HL-60 (cell line): Measurements from ENCODE around the gene CNTNAP2.

Experiments
- GABPA ChIP-seq: IDR thresholded peaks from 2 replicates; pipeline ENCODE4 v1.6.1; 2012; ENCODE audit warnings: low read depth
- POLR2AphosphoS5 ChIP-seq: IDR thresholded peaks from 2 replicates; pipeline ENCODE4 v1.6.1; 2012; ENCODE audit warnings: low read depth
- SPI1 ChIP-seq: IDR thresholded peaks from 2 replicates; pipeline ENCODE4 v1.6.1; 2012; ENCODE audit warnings: low read depth, mild to moderate bottlenecking, borderline replicate concordance
- TF ChIP-seq, protein P1 (sequence below): IDR thresholded peaks from one replicate; pipeline ENCODE4 v1.5.1; 2011; ENCODE audit warnings: low read length, control low read depth, inconsistent platforms; ENCODE audit not compliant: insufficient read depth

DNA sequence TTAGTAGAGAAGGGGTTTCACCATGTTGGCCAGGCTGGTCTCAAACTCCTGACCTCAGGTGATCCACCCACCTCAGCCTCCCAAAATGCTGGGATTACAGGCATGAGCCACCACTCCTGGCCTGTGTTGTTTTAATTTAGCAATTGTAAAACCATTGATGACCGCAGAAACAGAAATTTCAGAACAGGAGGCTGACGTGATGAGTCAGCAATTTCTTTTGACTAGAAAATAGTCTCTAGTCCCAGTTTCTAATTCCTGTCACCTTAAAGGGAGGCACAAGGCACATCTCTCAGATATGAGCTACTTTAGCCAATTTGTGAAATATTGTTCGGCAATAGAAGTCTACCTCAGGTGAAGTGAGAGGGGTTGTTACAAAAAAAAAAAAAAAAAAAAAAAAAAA lies 2033.1 kb downstream of the CNTNAP2 start:
- TF ChIP-seq, protein P1, sequence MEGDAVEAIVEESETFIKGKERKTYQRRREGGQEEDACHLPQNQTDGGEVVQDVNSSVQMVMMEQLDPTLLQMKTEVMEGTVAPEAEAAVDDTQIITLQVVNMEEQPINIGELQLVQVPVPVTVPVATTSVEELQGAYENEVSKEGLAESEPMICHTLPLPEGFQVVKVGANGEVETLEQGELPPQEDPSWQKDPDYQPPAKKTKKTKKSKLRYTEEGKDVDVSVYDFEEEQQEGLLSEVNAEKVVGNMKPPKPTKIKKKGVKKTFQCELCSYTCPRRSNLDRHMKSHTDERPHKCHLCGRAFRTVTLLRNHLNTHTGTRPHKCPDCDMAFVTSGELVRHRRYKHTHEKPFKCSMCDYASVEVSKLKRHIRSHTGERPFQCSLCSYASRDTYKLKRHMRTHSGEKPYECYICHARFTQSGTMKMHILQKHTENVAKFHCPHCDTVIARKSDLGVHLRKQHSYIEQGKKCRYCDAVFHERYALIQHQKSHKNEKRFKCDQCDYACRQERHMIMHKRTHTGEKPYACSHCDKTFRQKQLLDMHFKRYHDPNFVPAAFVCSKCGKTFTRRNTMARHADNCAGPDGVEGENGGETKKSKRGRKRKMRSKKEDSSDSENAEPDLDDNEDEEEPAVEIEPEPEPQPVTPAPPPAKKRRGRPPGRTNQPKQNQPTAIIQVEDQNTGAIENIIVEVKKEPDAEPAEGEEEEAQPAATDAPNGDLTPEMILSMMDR, result no peak
- TF ChIP-seq POLR2AphosphoS5, result no peak
- TF ChIP-seq SPI1, result no peak
- no peak for TF ChIP-seq GABPA
